SH-SY5Y (cell line): Measurements from ENCODE around the gene TRIL.
A peak's percentile ranks its signal among the peaks of the same experiment; 100 is the strongest.

Experiments used
- GATA2 ChIP-seq: IDR thresholded peaks from 2 replicates; pipeline ENCODE4 v1.6.1; 2011; ENCODE audit warnings: mild to moderate bottlenecking, low read depth, low read length
- GATA3 ChIP-seq: IDR thresholded peaks from 2 replicates; pipeline ENCODE4 v1.6.1; 2011; ENCODE audit warnings: low read depth, mild to moderate bottlenecking, low read length, moderate library complexity

DNA sequence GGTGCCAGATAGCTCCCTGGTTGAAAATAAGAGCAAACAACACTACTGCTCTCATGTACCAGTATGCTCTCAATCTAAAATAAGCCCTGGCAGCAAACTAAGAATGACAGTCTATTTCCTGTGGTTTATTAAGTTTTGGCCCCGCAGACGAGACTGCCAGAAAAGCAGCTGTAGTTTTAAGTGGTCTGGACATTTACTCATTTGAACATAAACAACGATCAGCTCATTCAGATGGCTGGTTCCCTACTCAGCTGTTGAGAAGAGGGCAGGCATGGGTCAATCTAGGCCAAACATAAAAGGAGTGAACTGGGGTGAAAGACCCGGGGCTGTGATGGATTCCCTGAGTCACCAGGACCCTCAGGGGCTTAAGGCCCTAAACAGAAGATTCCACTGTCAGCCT is 4.5 kb downstream of the TRIL start:
- TF ChIP-seq GATA2 = peak; percentile 40
- no peak for TF ChIP-seq GATA3
